Hepatocyte (in vitro differentiated cells): ENCODE measurements around the gene KLB.

Experiments
- CTCF ChIP-seq: fragments of 200-600 bp; sonication (generic); IDR thresholded peaks from 2 replicates; pipeline ENCODE4 v1.5.1; 2016; ENCODE audit warnings: antibody characterized with exemption, mild to moderate bottlenecking; ENCODE audit not compliant: poor library complexity
- EZH2phosphoT487 ChIP-seq: fragments of 200-600 bp; sonication (generic); IDR thresholded peaks from one replicate; pipeline ENCODE4 v1.6.1; 2018; ENCODE audit warnings: antibody characterized with exemption, mild to moderate bottlenecking, low read depth, moderate library complexity; ENCODE audit not compliant: unreplicated experiment, severe bottlenecking

GRCh38 chr4:39470402-39470801 is 63.7 kb downstream of the KLB start:
- TF ChIP-seq CTCF (no peak), EZH2phosphoT487 (no peak)
